GM12864 (cell line): ENCODE data around the gene ERV3-1.
"Not testable (repeated sequence)": the region's sequence is repeated elsewhere in the genome, so short reads cannot be mapped to it uniquely, and the experiment has no call there.

Experiments
- DNase-seq: peaks from one replicate; pipeline ENCODE4 v3.0.0-alpha.2; 2011; ENCODE audit warnings: low read depth
- H3K4me3 ChIP-seq: 2 replicates; pipeline ENCODE4 v1.5.1; 2011; ENCODE audit warnings: mild to moderate bottlenecking, low read depth, low read length, control low read depth
- CTCF ChIP-seq: IDR thresholded peaks from 2 replicates; pipeline ENCODE4 v1.5.1; 2011; ENCODE audit warnings: low read depth, mild to moderate bottlenecking, moderate library complexity, low read length, control low read depth, inconsistent platforms; ENCODE audit errors: missing control alignments

ERV3-1 gene

DNA sequence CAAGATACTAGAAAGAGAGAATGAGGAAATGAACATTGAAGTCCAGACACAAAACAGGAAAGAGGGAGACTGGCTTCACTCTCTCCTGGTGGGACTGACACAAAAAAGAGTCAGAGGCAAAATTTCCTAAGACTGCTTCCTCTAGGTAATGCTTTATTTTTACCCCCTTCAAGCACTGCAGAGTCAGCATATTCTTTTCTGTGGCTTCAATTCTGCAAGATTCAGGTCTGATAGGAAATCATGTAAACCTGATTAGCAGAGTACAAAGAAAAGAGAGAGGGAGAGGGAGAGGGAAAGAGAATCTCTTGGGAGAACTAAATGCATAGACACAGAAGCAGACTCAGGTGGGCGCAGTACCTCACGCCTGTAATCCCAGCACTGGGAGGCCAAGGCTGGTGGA lies 2.9 kb upstream of the ERV3-1 start:
- H3K4me3 ChIP-seq, DNase-seq: not testable (repeated sequence)

DNA sequence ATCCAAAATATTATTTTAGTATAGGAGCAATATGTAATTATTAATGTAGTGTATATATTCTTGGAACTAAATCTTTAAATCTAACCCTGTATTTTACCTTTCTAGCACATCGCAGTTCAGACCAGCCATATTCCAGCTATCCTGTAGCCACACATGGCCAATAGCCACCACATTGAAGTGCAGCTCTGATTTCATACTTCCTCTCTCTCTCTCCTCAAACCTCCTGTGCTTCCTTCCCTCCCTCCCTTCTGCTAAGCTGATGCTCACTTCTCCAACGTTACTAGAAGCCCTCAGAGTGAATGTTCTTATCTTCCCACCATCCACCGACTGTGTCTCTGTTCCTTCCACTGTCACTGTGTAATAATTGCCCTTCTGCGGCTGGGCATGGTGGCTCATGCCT lies 549 bp upstream of the ERV3-1 start:
- H3K4me3 ChIP-seq: peak overlapping the region; percentile 77; the same call in 1 of the 2 replicates
- not testable (repeated sequence) for DNase-seq

DNA sequence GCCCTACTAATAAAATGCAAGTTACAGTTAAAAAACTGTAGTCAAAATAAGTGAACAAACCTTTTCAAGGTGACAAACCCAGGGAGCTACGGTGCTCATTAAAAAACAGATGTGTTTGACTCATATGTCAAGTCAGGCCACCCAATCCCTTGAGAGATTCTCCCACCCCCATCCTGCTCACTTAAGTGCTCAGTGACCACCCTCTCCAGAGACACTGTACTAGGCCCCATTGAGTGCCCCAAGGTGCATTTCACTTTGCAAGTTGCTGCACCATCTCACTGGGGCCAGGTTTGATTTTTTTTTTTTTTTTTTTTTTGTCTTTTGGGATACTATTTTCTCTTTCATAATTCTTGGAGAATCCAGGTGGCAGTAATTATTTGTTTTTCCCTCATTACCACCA lies 1.9 kb downstream of the ERV3-1 start:
- no peak overlapping the region; the same call in 1 of the 2 replicates for H3K4me3 ChIP-seq
- TF ChIP-seq CTCF: no peak
- DNase-seq: no peak

DNA sequence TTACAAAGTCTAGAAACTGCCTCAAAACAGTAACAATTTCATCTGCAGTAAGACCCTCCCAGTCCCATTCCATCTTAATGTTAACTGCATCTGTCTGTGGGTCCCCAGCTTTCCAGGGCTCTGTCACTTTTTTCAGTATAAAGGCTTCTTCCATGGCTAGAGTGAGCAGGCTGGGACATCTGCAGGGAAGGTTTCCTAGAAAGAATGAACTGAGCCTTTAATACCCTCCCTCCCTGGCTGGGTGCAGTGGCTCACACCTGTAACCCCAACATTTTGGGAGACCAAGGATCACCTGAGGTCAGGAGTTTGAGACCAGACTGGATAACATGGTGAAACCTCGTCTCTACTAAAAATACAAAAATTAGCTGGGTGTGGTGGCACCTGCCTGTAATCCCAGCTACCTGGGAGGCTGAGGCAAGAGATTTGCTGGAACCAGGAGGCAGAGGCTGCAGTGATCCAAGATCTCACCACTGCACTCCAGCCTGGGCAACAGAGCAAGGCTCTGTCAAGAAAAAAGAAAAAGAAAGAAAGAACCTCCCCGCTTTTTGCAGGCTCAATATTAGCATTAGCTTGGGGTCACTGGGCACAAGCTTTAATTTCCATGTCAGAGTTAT lies 3.4 kb downstream of the ERV3-1 start:
- no peak for DNase-seq

GRCh38 chr7:65001291-65001814 lies 5.1 kb downstream of the ERV3-1 start:
- H3K4me3 ChIP-seq: no peak overlapping the region
- TF ChIP-seq CTCF: no peak
- DNase-seq: no peak

More for the DNA sequence above, 3.4 kb downstream of the ERV3-1 start:
- no peak for TF ChIP-seq CTCF
- no peak overlapping the region for H3K4me3 ChIP-seq

DNA sequence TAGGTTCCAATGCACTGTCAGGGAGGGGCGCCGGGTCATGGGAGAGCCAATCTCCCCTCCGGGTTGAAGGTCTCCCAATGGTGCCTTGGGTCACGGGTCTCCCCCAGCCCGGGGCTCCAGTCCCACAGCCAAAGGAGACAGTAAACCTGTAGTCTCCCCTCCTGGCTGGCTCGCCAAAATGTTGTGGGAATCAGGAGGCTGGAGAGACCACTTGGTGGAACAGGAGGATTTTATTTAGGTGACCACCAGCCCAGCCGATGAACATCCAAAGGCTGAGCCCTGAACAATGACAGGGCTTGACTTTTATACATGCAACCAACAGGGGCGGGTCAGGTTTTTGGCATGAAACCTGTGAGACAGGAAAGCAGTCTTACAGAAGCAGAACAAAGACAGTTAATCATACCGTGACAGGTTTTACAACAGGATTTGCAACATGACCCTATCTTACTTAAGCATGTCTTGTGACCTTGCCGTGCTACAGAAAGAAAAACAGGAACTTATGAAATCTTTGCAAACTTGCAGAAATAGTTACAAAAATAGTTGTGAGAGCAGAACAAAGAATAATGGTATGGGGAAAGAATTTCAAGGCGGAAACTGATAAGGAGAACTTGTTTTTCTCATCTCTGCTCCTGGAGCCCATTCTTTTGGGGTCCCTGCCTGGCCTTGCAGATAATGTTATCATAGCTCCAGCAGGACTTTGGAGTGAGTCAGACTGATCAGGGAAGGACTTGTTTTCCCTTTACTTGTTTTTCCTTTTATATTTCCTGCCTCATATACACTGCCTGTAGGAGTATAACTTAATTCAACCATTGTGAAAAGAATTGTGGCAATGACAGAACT lies 7.1 kb downstream of the ERV3-1 start:
- no peak overlapping the region for H3K4me3 ChIP-seq
- no peak for TF ChIP-seq CTCF
- peak; percentile 31 for DNase-seq

DNA sequence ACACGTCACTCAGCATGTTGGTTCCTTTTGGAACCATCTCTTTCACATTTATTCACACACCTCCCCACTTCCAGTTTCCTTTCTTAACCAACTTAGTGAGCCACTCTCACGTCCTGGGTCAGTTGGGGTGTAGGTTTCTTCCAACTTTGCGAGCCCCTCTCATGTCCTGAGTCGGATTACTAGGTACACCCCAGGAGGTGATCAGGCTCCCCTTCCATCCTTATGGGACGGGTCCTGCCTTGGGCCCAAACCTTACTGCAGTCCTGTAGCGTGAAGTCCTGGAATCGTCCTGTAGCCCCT lies 7.7 kb downstream of the ERV3-1 start:
- no peak for TF ChIP-seq CTCF
- no peak for DNase-seq
- H3K4me3 ChIP-seq: no peak overlapping the region

DNA sequence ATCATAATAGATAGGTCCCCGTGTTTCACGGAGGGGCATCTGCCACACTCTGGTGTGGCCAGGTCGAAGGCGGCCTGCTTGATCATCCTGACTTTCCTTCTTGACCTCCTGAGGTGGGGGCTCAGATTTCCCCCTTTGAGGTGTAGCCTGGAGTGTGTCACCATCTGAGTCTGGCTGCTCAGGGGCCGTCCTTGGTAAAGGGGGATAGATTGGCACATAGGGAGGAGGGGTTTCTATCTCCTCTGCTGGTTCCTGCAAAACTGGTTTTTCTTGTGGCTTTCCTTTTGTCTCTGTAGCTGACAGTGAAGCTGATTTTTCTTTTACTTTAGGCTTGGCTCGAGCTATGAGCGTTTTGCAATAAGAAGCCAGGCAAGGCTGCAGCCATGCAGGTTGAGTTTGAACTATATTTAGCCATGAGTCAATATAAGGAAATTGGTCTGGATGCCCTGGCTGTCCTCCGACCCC lies 8.5 kb downstream of the ERV3-1 start:
- no peak for TF ChIP-seq CTCF
- H3K4me3 ChIP-seq: no peak overlapping the region
- DNase-seq: no peak
